ENCODE data around the gene DGKK.

GRCh38 chrX:50375481-50376267, 95.0 kb downstream of the DGKK start:
- TF ChIP-seq HMGXB3 (CRISPR knock-in tag; IDR thresholded peaks at IDR 0.05; ENCODE audit: borderline replicate concordance) = no peak
- no peak for TF ChIP-seq EHMT2 (IDR thresholded peaks at IDR 0.05; ENCODE audit: borderline replicate concordance, low read depth, low read length)
- TF ChIP-seq HOXA3 (CRISPR knock-in tag; IDR thresholded peaks at IDR 0.05) = no peak
- TF ChIP-seq EZH2 (conservative IDR thresholded peaks at IDR 0.05; ENCODE audit: low read depth, low read length) = no peak
